ENCODE measurements around the gene CACNA1C. TPM values are rescaled to one million over a fixed set of nuclear protein-coding genes. Genes with fewer than 3 reads are reported as not detected.

CACNA1C gene
- total RNA-seq, 4 donors from 2014 or later: 0.38 to 2.4 (median 1.4) TPM

- H3K4me3 ChIP-seq (ENCODE audit: low read depth, poor library complexity, severe bottlenecking): no peak overlapping the region
- no peak for DNase-seq (ENCODE audit: low spot score in 2 of 2)
- TF ChIP-seq POLR2A (IDR thresholded peaks at IDR 0.05) (no peak), CTCF (IDR thresholded peaks at IDR 0.05) (no peak)
- WGBS, 2 donors: 93 to 96% methylated on average over 23 of the region's 23 CpGs
- intact Hi-C loops (cut with DNase I; ENCODE audit: low total_unique reads): no loop called here
Measured at GRCh38 chr12:2457215-2457932, 404.6 kb downstream of the CACNA1C start.

- no peak for DNase-seq (ENCODE audit: low spot score in 2 of 2)
- intact Hi-C loops (cut with DNase I; ENCODE audit: low total_unique reads): no loop called here
- no peak overlapping the region for H3K4me3 ChIP-seq (ENCODE audit: low read depth, poor library complexity, severe bottlenecking)
- TF ChIP-seq POLR2A (IDR thresholded peaks at IDR 0.05) (no peak), CTCF (IDR thresholded peaks at IDR 0.05) (no peak)
- 84 to 90% methylated on average over 4 of the region's 4 CpGs for WGBS, 2 donors
Measured at GRCh38 chr12:2457933-2458414, 405.2 kb downstream of the CACNA1C start.

- intact Hi-C loops (cut with DNase I; ENCODE audit: low total_unique reads): no loop called here
- no peak overlapping the region for H3K4me3 ChIP-seq (ENCODE audit: low read depth, poor library complexity, severe bottlenecking)
- 91 to 94% methylated on average over 10 of the region's 10 CpGs for WGBS, 2 donors
- DNase-seq (ENCODE audit: low spot score in 2 of 2): no peak
- TF ChIP-seq CTCF (IDR thresholded peaks at IDR 0.05): no peak
- no peak for TF ChIP-seq POLR2A (IDR thresholded peaks at IDR 0.05)
Measured at GRCh38 chr12:2460051-2460670, 407.4 kb downstream of the CACNA1C start.

- intact Hi-C loops (cut with DNase I; ENCODE audit: low total_unique reads): no loop called here
- H3K4me3 ChIP-seq (ENCODE audit: low read depth, poor library complexity, severe bottlenecking): no peak overlapping the region
- DNase-seq (ENCODE audit: low spot score in 2 of 2): no peak
- TF ChIP-seq CTCF (IDR thresholded peaks at IDR 0.05) (no peak), POLR2A (IDR thresholded peaks at IDR 0.05) (no peak)
- 88 to 94% methylated on average over 4 of the region's 4 CpGs for WGBS, 2 donors
Measured at GRCh38 chr12:2461046-2461445, 408.3 kb downstream of the CACNA1C start.

- DNase-seq (ENCODE audit: low spot score in 2 of 2): no peak
- TF ChIP-seq POLR2A (IDR thresholded peaks at IDR 0.05) (no peak), CTCF (IDR thresholded peaks at IDR 0.05) (no peak)
Measured at GRCh38 chr12:2461645-2462044, 408.9 kb downstream of the CACNA1C start.

More at GRCh38 chr12:2461645-2462044, 408.9 kb downstream of the CACNA1C start:
- WGBS, 2 donors: 95 to 97% methylated on average over 12 of the region's 12 CpGs
- no peak overlapping the region for H3K4me3 ChIP-seq (ENCODE audit: low read depth, poor library complexity, severe bottlenecking)
- intact Hi-C loops (cut with DNase I; ENCODE audit: low total_unique reads): no loop called here
